ENCODE data around the gene ANKRD65.

ANKRD65 gene

GRCh38 chr1:1398677-1399186, 22.3 kb downstream of the ANKRD65 start:
- H3K4me3 ChIP-seq (ENCODE audit: low read length), result peak overlapping the region; percentile 86
- DNase-seq (ENCODE audit: low read depth), result no peak
- TF ChIP-seq, protein P1, sequence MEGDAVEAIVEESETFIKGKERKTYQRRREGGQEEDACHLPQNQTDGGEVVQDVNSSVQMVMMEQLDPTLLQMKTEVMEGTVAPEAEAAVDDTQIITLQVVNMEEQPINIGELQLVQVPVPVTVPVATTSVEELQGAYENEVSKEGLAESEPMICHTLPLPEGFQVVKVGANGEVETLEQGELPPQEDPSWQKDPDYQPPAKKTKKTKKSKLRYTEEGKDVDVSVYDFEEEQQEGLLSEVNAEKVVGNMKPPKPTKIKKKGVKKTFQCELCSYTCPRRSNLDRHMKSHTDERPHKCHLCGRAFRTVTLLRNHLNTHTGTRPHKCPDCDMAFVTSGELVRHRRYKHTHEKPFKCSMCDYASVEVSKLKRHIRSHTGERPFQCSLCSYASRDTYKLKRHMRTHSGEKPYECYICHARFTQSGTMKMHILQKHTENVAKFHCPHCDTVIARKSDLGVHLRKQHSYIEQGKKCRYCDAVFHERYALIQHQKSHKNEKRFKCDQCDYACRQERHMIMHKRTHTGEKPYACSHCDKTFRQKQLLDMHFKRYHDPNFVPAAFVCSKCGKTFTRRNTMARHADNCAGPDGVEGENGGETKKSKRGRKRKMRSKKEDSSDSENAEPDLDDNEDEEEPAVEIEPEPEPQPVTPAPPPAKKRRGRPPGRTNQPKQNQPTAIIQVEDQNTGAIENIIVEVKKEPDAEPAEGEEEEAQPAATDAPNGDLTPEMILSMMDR (IDR thresholded peaks at IDR 0.05; ENCODE audit: insufficient read depth, low read depth, low read length, missing control alignments), result no peak

DNA sequence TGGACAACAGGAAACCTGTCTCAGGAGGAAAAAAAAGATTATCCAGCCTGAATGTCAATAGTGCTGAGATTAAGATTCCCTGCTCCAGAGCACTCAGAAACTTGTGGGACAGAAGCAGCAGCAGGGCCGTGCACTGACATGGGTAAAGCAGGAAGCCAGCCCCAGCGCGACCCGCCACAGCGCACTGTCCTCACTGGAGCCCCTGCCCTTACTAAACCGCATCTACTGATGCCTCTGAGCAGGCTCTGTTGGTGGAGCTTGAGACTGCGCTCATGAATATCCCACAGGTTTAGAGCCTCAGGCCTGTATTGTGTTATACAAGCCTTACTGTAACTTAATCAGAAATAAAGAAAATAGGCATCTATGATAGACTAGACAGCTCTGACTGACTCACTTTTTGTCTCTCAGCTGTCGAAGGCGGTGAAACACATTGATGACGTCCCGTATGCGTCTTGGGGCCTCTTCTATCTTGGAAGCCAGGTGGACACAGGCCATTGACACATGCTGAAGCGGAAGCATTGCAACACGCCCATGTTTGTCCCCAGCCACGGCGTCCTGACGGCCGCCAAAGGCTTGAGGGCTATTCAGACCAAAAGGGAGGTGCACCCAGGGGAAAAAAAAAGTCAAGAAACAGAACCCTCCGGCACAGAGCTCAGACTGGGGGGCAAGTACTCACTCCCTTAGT, 23.1 kb downstream of the ANKRD65 start:
- peak; percentile 70 for DNase-seq (ENCODE audit: low read depth)
- TF ChIP-seq, protein P1 (IDR thresholded peaks at IDR 0.05; ENCODE audit: insufficient read depth, low read depth, low read length, missing control alignments), result no peak
- H3K4me3 ChIP-seq (ENCODE audit: low read length), result peak overlapping the region; percentile 86

DNA sequence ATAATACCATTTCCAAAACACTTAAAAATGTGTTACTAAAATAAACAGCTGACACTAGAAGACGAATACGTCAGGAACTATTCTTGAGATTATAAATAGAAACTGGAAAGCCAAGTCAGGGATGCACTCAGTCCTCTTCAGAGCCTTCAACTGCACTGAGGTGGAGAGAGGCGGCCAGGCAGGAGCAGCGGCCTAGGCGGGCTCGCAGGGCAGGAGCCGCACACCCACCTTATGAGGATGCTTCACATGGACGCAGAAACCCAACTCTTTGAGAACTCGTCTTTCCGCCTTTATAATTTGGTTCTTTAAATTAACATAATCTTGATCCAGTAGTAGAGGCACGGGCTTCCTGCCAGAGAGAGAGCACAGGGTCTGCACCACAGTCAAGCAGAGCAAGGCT, 25.9 kb downstream of the ANKRD65 start:
- DNase-seq (ENCODE audit: low read depth), result no peak
- no peak overlapping the region for H3K4me3 ChIP-seq (ENCODE audit: low read length)
- TF ChIP-seq, protein P1 (IDR thresholded peaks at IDR 0.05; ENCODE audit: insufficient read depth, low read depth, low read length, missing control alignments), result no peak

DNA sequence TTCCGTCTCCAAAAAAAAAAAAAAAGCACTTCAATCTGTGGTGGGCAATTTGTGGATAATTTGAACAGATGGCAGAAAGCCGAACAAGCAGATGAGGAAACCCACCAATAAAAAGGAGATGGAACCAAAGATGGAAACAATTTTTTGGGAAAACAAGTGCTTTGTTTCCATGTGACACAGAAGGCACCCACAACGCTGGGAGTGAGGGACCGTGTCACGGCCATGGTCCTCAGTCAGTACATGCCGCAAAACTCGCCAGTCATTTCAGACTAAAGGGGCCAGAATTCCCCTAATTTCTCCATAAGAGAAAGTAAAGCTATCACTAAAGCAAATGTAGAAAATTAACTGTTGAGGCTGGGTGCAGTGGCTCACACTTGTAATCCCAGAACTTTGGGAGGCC, 27.0 kb downstream of the ANKRD65 start:
- H3K4me3 ChIP-seq (ENCODE audit: low read length), result no peak overlapping the region
- DNase-seq (ENCODE audit: low read depth), result no peak
- TF ChIP-seq, protein P1 (IDR thresholded peaks at IDR 0.05; ENCODE audit: insufficient read depth, low read depth, low read length, missing control alignments), result no peak

DNA sequence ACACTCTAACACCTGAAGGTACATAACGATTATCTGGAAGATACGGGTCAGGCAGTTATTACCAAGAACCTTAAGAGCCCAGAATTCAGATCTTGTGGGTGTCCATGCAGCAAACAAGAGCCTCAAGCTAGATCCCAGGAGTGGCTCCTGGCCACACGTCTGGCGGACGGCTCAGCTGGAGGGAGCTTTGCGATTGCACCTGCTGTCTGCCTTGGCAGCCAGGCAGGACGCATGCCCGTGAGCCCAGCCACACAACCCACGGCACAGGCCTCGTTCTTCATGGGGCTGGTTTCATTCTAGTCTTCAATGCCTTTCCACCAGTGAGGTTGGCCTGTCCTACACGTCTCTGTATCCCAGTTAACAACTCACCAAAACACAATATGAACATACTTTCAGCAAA, 27.6 kb downstream of the ANKRD65 start:
- no peak for DNase-seq (ENCODE audit: low read depth)
- H3K4me3 ChIP-seq (ENCODE audit: low read length), result no peak overlapping the region
- TF ChIP-seq, protein P1 (IDR thresholded peaks at IDR 0.05; ENCODE audit: insufficient read depth, low read depth, low read length, missing control alignments), result no peak

DNA sequence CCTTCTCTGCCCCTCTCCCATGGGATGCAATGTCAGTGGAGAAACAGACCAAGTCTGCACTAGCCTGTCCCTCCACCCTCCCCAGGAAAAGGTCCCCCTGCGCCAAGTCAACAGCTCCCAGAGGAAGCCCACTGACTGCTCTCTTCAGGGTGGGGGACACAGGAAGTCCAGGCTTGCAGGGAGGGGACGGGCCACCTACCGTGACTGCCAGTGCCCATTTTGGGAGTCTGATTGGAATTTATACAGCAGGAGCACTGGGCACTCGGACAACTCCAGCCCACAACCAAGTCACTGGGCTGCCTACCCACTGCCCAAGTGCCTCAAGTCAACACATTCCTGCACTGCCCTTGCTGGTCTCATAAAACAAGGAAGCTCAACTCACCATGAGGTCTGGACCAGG, 28.1 kb downstream of the ANKRD65 start:
- TF ChIP-seq, protein P1 (IDR thresholded peaks at IDR 0.05; ENCODE audit: insufficient read depth, low read depth, low read length, missing control alignments), result no peak
- no peak for DNase-seq (ENCODE audit: low read depth)
- no peak overlapping the region for H3K4me3 ChIP-seq (ENCODE audit: low read length)

DNA sequence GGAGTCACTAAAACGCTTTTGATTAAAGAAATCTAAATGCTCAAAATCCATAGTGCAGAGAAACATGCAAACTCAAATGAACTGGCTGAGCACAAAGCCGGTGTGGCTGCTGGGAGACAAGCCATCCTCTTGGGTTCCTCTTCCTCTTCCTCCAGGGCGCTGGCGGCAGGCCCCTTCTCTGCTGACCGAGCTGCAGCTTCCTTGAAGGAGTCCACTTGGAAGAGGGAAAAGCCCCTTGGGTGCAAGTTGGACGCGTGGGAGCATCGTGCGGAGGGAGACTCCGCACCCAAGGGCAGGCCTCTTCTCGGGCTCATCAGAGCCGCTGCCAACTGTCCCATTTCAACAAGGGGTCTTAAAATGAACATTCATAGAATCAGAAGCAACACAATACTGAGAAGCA, 29.9 kb downstream of the ANKRD65 start:
- no peak for DNase-seq (ENCODE audit: low read depth)
- TF ChIP-seq, protein P1 (IDR thresholded peaks at IDR 0.05; ENCODE audit: insufficient read depth, low read depth, low read length, missing control alignments), result no peak
- H3K4me3 ChIP-seq (ENCODE audit: low read length), result no peak overlapping the region
